HepG2 (cell line): ENCODE measurements around the gene CDC20. TPM values are rescaled to one million over a fixed set of nuclear protein-coding genes. Genes with fewer than 3 reads are reported as not detected.

Experiments
- MEIS1 ChIP-seq: sonication (generic); formaldehyde crosslinking; IDR thresholded peaks from 2 replicates; pipeline ENCODE4 v1.9.0; 2021; ENCODE audit warnings: mild to moderate bottlenecking, missing genetic modification reagents, moderate library complexity, borderline replicate concordance
- NFKB2 ChIP-seq: sonication (generic); formaldehyde crosslinking; IDR thresholded peaks from 2 replicates; pipeline ENCODE4 v1.4.0; 2020; ENCODE audit warnings: missing genetic modification reagents, borderline replicate concordance
- SMYD3 ChIP-seq: sonication (generic); formaldehyde crosslinking; IDR thresholded peaks from 2 replicates; pipeline ENCODE4 v1.8.1; 2023; ENCODE audit warnings: mild to moderate bottlenecking, missing genetic modification reagents
- ZNF10 ChIP-seq: sonication (generic); formaldehyde crosslinking; IDR thresholded peaks from 2 replicates; pipeline ENCODE4 v1.4.0; 2020; ENCODE audit warnings: mild to moderate bottlenecking, low read depth, missing genetic modification reagents, borderline replicate concordance
- ZNF564 ChIP-seq: sonication (generic); formaldehyde crosslinking; IDR thresholded peaks from 2 replicates; pipeline ENCODE4 v1.8.1; 2023; ENCODE audit warnings: mild to moderate bottlenecking, missing genetic modification reagents
- ZSCAN20 ChIP-seq: sonication (generic); formaldehyde crosslinking; IDR thresholded peaks from 2 replicates; pipeline ENCODE4 v1.4.0; 2020; ENCODE audit warnings: missing genetic modification reagents, mild to moderate bottlenecking, borderline replicate concordance
- ZSCAN22 ChIP-seq: sonication (generic); formaldehyde crosslinking; IDR thresholded peaks from 2 replicates; pipeline ENCODE4 v1.4.0; 2020; ENCODE audit warnings: mild to moderate bottlenecking, missing genetic modification reagents
- polyA plus RNA-seq, 8 experiments: library from polyadenylated mRNA; depleted of rRNA in 3 of 8; stranded (reverse) in 7 of 8; unstranded in 1 of 8; fragments of >200 nt; fragmentation: Illumina TruSeq in 4 of 8; extraction: Trizol in 4 of 8; gene quantifications; 2 replicates each; pipeline versions ENCODE4 v1.2.1 to v1.2.3, GENCODE V29; 2011 to 2016; ENCODE audit warnings: low read depth in 4 of 8, missing spikeins in 1 of 8, mixed read lengths in 1 of 8; ENCODE audit not compliant: insufficient read depth in 1 of 8
- total RNA-seq, 5 experiments: library from RNA; depleted of rRNA; stranded (reverse); fragments of >200 nt; fragmentation: Illumina TruSeq; extraction: Trizol; gene quantifications; 2 replicates each; pipeline ENCODE4 v1.2.3, GENCODE V29; 2016; ENCODE audit warnings: low read depth in 1 of 5
- TF ChIP-seq, protein P1 (sequence below): sonication (generic); formaldehyde crosslinking; IDR thresholded peaks from 2 replicates; pipeline ENCODE4 v1.4.0; 2020; ENCODE audit warnings: mild to moderate bottlenecking, missing genetic modification reagents
- TF ChIP-seq, protein P2 (sequence below): sonication (generic); formaldehyde crosslinking; IDR thresholded peaks from 2 replicates; pipeline ENCODE4 v1.5.0; 2020; ENCODE audit warnings: missing genetic modification reagents
- TF ChIP-seq, protein P3 (sequence below): sonication (generic); formaldehyde crosslinking; IDR thresholded peaks from 2 replicates; pipeline ENCODE4 v1.5.1; 2020; ENCODE audit warnings: missing genetic modification reagents, mild to moderate bottlenecking, borderline replicate concordance
- TF ChIP-seq, protein P4 (sequence below): sonication (generic); formaldehyde crosslinking; IDR thresholded peaks from 2 replicates; pipeline ENCODE4 v1.8.0; 2022; ENCODE audit warnings: missing genetic modification reagents, mild to moderate bottlenecking, moderate library complexity, borderline replicate concordance
- TF ChIP-seq, protein P5 (sequence below): sonication (generic); formaldehyde crosslinking; IDR thresholded peaks from 2 replicates; pipeline ENCODE4 v1.4.0; 2020; ENCODE audit warnings: mild to moderate bottlenecking, missing genetic modification reagents

CDC20 gene
- total and polyA plus RNA-seq, 2 of the 13 experiments (the other 11 are each of a cell fraction or from before 2014, with no cell fraction given) = 57.9 to 90.0 TPM

DNA sequence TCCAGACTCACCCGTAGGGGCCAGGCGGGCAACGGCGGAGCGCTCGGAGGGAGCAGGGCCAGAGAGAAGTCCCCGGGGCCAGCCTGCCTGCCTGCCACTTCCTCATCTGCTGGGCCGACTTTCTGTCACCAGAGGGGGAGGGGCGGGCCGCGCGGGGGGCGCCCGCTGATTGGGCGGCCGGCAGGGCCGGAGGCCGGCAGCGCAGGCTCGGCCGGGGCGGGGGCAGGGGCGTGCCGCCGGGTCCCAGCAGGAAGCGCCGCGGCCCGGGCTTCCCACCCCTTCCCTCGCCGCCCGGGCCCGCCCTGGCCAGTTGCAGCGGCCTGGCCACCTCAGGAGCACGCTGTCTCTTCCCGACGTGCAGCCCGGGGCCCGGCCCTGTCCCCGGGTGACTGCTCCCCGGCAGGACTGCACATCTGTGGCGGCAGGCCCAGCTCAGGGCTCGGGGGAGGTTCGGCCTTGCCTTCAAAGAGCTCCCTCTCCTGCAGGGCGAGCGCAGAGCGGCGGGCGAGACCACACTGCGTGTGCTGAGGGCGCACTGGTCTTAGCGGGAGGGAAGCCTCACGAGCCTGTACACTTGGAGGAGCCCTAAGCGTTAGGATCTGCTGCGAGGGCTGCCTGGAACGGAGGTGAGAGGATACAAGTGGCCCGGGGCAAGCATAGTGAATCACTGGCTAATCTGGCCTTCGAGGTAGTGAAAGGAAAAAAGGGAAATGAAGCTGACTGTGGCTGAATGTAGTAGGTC lies 9.3 kb downstream of the CDC20 start, which contains the start of gene ELOVL1 (continued):
- TF ChIP-seq, protein P1, sequence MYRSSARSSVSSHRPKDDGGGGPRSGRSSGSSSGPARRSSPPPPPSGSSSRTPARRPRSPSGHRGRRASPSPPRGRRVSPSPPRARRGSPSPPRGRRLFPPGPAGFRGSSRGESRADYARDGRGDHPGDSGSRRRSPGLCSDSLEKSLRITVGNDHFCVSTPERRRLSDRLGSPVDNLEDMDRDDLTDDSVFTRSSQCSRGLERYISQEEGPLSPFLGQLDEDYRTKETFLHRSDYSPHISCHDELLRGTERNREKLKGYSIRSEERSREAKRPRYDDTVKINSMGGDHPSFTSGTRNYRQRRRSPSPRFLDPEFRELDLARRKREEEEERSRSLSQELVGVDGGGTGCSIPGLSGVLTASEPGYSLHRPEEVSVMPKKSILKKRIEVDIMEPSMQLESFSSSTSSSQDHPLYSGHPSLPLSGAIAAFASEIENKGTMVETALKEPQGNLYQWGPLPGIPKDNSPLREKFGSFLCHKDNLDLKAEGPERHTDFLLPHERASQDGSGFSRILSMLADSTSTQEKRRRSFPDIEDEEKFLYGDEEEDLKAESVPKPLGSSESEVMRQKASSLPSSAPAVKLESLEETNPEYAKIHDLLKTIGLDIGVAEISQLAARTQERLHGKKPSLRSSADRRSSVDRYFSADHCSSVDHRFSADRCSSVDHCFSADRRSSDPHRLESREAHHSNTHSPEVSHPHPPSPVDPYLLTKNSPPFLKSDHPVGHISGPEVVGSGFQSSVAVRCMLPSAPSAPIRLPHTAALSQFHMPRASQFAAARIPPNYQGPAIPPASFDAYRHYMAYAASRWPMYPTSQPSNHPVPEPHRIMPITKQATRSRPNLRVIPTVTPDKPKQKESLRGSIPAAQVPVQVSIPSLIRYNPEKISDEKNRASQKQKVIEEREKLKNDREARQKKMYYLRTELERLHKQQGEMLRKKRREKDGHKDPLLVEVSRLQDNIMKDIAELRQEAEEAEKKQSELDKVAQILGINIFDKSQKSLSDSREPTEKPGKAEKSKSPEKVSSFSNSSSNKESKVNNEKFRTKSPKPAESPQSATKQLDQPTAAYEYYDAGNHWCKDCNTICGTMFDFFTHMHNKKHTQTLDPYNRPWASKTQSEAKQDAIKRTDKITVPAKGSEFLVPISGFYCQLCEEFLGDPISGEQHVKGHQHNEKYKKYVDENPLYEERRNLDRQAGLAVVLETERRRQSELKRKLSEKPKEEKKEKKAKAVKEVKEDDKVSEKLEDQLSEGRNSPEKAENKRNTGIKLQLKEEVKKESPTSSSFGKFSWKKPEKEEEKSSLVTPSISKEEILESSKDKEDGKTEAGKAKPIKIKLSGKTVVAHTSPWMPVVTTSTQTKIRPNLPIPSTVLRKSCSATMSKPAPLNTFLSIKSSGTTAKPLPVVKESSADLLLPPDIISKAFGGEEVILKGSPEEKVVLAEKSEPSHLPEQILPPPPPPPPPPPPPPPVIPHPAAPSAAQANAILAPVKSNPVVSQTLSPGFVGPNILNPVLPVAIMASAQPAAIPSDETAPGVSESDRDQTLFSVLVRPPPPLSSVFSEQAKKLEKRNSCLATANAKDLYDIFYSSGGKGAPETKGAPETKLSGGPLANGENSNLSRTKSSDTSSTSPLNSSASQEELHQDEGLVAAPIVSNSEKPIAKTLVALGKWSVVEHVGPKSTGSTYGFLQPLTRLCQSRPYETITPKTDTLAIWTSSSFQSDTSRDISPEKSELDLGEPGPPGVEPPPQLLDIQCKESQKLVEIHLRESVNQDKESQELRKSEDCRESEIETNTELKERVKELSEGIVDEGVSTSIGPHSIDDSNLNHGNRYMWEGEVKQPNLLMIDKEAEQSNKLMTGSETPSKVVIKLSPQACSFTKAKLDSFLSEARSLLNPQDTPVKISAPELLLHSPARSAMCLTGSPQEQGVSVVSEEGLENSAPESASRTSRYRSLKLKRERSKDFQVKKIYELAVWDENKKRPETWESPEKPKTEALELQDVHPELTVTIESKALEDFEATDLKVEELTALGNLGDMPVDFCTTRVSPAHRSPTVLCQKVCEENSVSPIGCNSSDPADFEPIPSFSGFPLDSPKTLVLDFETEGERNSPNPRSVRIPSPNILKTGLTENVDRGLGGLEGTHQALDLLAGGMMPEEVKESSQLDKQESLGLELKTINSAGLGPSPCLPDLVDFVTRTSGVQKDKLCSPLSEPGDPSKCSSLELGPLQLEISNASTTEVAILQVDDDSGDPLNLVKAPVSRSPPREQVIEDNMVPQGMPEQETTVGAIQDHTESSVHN (CRISPR knock-in tag) = no peak
- 0 out of 2 replicates have a peak, but pooled peaks have one; percentile 28 for TF ChIP-seq ZSCAN20 (CRISPR knock-in tag)
- peak; percentile 92 for TF ChIP-seq SMYD3
- TF ChIP-seq ZNF564 (CRISPR knock-in tag) = peak; percentile 54; the same call in 1 of the 2 replicates
- TF ChIP-seq, protein P2, sequence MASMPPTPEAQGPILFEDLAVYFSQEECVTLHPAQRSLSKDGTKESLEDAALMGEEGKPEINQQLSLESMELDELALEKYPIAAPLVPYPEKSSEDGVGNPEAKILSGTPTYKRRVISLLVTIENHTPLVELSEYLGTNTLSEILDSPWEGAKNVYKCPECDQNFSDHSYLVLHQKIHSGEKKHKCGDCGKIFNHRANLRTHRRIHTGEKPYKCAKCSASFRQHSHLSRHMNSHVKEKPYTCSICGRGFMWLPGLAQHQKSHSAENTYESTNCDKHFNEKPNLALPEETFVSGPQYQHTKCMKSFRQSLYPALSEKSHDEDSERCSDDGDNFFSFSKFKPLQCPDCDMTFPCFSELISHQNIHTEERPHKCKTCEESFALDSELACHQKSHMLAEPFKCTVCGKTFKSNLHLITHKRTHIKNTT = no peak
- 0 out of 2 replicates have a peak, but pooled peaks have one; percentile 61 for TF ChIP-seq MEIS1
- peak; percentile 80; the same call in 1 of the 2 replicates for TF ChIP-seq NFKB2 (CRISPR knock-in tag)
- TF ChIP-seq, protein P3, sequence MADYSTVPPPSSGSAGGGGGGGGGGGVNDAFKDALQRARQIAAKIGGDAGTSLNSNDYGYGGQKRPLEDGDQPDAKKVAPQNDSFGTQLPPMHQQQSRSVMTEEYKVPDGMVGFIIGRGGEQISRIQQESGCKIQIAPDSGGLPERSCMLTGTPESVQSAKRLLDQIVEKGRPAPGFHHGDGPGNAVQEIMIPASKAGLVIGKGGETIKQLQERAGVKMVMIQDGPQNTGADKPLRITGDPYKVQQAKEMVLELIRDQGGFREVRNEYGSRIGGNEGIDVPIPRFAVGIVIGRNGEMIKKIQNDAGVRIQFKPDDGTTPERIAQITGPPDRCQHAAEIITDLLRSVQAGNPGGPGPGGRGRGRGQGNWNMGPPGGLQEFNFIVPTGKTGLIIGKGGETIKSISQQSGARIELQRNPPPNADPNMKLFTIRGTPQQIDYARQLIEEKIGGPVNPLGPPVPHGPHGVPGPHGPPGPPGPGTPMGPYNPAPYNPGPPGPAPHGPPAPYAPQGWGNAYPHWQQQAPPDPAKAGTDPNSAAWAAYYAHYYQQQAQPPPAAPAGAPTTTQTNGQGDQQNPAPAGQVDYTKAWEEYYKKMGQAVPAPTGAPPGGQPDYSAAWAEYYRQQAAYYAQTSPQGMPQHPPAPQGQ (CRISPR knock-in tag) = no peak
- TF ChIP-seq ZNF10 (CRISPR knock-in tag) = no peak
- TF ChIP-seq, protein P4, sequence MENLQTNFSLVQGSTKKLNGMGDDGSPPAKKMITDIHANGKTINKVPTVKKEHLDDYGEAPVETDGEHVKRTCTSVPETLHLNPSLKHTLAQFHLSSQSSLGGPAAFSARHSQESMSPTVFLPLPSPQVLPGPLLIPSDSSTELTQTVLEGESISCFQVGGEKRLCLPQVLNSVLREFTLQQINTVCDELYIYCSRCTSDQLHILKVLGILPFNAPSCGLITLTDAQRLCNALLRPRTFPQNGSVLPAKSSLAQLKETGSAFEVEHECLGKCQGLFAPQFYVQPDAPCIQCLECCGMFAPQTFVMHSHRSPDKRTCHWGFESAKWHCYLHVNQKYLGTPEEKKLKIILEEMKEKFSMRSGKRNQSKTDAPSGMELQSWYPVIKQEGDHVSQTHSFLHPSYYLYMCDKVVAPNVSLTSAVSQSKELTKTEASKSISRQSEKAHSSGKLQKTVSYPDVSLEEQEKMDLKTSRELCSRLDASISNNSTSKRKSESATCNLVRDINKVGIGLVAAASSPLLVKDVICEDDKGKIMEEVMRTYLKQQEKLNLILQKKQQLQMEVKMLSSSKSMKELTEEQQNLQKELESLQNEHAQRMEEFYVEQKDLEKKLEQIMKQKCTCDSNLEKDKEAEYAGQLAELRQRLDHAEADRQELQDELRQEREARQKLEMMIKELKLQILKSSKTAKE (CRISPR knock-in tag) = peak; percentile 62; the same call in 1 of the 2 replicates
- no peak for TF ChIP-seq ZSCAN22
- TF ChIP-seq, protein P5, sequence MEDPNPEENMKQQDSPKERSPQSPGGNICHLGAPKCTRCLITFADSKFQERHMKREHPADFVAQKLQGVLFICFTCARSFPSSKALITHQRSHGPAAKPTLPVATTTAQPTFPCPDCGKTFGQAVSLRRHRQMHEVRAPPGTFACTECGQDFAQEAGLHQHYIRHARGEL (CRISPR knock-in tag) = no peak
